ENCODE measurements around the gene STUB1.

STUB1 gene

GRCh38 chr16:679814-680624 is at the start of gene STUB1:
Gene STUB1, plus strand, starts transcription at chr16:680410. Its CDS starts 116 bp downstream, at chr16:680526.
- no peak for DNase-seq

GRCh38 chr16:630815-631405 is 49.3 kb upstream of the STUB1 start, which contains the start of gene WFIKKN1:
Gene WFIKKN1, plus strand, starts transcription at chr16:630985. Its CDS starts 269 bp downstream, at chr16:631254.
- no peak for DNase-seq

- no peak for DNase-seq
Observed at GRCh38 chr16:631808-632358, 48.3 kb upstream of the STUB1 start.

GRCh38 chr16:632486-633335 is 47.5 kb upstream of the STUB1 start:
- no peak for DNase-seq

GRCh38 chr16:633336-634050 is 46.7 kb upstream of the STUB1 start:
- DNase-seq: no peak

GRCh38 chr16:634051-634670 is 46.0 kb upstream of the STUB1 start:
- DNase-seq: no peak

GRCh38 chr16:634996-635395 is 45.2 kb upstream of the STUB1 start:
- DNase-seq: no peak

GRCh38 chr16:635573-636205 is 44.5 kb upstream of the STUB1 start:
- DNase-seq: no peak

- peak; percentile 86 for DNase-seq
Observed at GRCh38 chr16:636206-637080, 43.8 kb upstream of the STUB1 start, which contains the start of gene METTL26. Gene METTL26, minus strand, starts transcription at chr16:636305. Its CDS starts 15 bp downstream, at chr16:636290.

GRCh38 chr16:637081-638018 is 42.9 kb upstream of the STUB1 start:
- no peak for DNase-seq

GRCh38 chr16:638034-638543 is 42.1 kb upstream of the STUB1 start:
- no peak for DNase-seq

- DNase-seq: no peak
Observed at GRCh38 chr16:638836-639235, 41.4 kb upstream of the STUB1 start.

GRCh38 chr16:640614-641013 is 39.6 kb upstream of the STUB1 start:
- DNase-seq: no peak

GRCh38 chr16:641326-642188 is 38.7 kb upstream of the STUB1 start, which contains the start of gene MCRIP2:
Gene MCRIP2, plus strand, starts transcription at chr16:641828. Its CDS starts 164 bp downstream, at chr16:641992.
- peak; percentile 6 for DNase-seq

- no peak for DNase-seq
Observed at GRCh38 chr16:642189-643049, 37.8 kb upstream of the STUB1 start.

GRCh38 chr16:643050-643368 is 37.2 kb upstream of the STUB1 start:
- no peak for DNase-seq

- no peak for DNase-seq
Observed at GRCh38 chr16:644556-644955, 35.7 kb upstream of the STUB1 start.
